Mesendoderm (in vitro differentiated cells): Measurements from ENCODE around the gene ISG20.

Experiments used
- DNase-seq: peaks from one replicate; pipeline ENCODE4 v3.0.0; 2013
- H2AK5ac ChIP-seq: 2 replicates; pipeline ENCODE4 v1.6.1; 2013; ENCODE audit warnings: low read length, inconsistent platforms
- H2BK120ac ChIP-seq: 2 replicates; pipeline ENCODE4 v1.6.1; 2013; ENCODE audit warnings: low read depth, mild to moderate bottlenecking, low read length, moderate library complexity, mixed read lengths
- H2BK15ac ChIP-seq: replicated peaks from 2 replicates; pipeline ENCODE4 v1.6.1; 2013; ENCODE audit warnings: low read depth, mild to moderate bottlenecking, moderate library complexity
- H2BK5ac ChIP-seq: 2 replicates; pipeline ENCODE4 v1.6.1; 2013; ENCODE audit warnings: low read length, inconsistent platforms
- H3K18ac ChIP-seq: 2 replicates; pipeline ENCODE4 v1.6.1; 2013; ENCODE audit warnings: mild to moderate bottlenecking, low read length, mixed read lengths
- H3K23ac ChIP-seq: one replicate; pipeline ENCODE4 v1.6.1; 2013; ENCODE audit warnings: low read length
- H3K27ac ChIP-seq: 2 replicates; pipeline ENCODE4 v1.5.1; 2013; ENCODE audit warnings: low read depth, mild to moderate bottlenecking, inconsistent platforms, low read length, moderate library complexity
- H3K27me3 ChIP-seq: 2 replicates; pipeline ENCODE4 v1.6.1; 2013; ENCODE audit warnings: low read length, control low read depth, mild to moderate bottlenecking, inconsistent platforms; ENCODE audit not compliant: insufficient read depth, poor library complexity
- H3K36me3 ChIP-seq: 2 replicates; pipeline ENCODE4 v1.6.1; 2013; ENCODE audit warnings: low read length, inconsistent platforms; ENCODE audit not compliant: control insufficient read depth, insufficient read depth
- H3K4ac ChIP-seq: one replicate; pipeline ENCODE4 v1.6.1; 2013; ENCODE audit warnings: low read depth, mild to moderate bottlenecking, low read length, moderate library complexity
- H3K4me1 ChIP-seq: 2 replicates; pipeline ENCODE4 v1.6.1; 2013; ENCODE audit warnings: low read depth, low read length, inconsistent platforms; ENCODE audit not compliant: control insufficient read depth
- H3K4me2 ChIP-seq: 2 replicates; pipeline ENCODE4 v1.6.1; 2013; ENCODE audit warnings: low read length
- H3K4me3 ChIP-seq: 2 replicates; pipeline ENCODE4 v1.5.1; 2013; ENCODE audit warnings: mild to moderate bottlenecking, low read length
- H3K56ac ChIP-seq: one replicate; pipeline ENCODE4 v1.6.1; 2013; ENCODE audit warnings: low read length
- H3K79me1 ChIP-seq: 2 replicates; pipeline ENCODE4 v1.6.1; 2013; ENCODE audit warnings: low read length, inconsistent platforms
- H3K79me2 ChIP-seq: 2 replicates; pipeline ENCODE4 v1.6.1; 2013; ENCODE audit warnings: mild to moderate bottlenecking, low read length; ENCODE audit not compliant: control insufficient read depth, insufficient read depth
- H3K9ac ChIP-seq: 2 replicates; pipeline ENCODE4 v1.6.1; 2013; ENCODE audit warnings: low read length, inconsistent platforms
- H4K5ac ChIP-seq: one replicate; pipeline ENCODE4 v1.6.1; 2013; ENCODE audit warnings: low read length
- H4K8ac ChIP-seq: one replicate; pipeline ENCODE4 v1.6.1; 2013; ENCODE audit warnings: low read depth, mild to moderate bottlenecking, control low read depth, low read length, moderate library complexity
- WGBS: extraction: QIAGEN DNeasy Blood & Tissue Kit; methylation state at CpG from one replicate; pipeline ENCODE4 v1.1.7; 2013; ENCODE audit warnings: low lambda C conversion rate, missing lambda C conversion rate; ENCODE audit not compliant: insufficient coverage; ENCODE audit errors: extremely low coverage; 5-methylcytosine and 5-hydroxymethylcytosine counted together
- small RNA-seq: library from polyadenylated mRNA; stranded (forward); fragments of <200 nt; extraction: miRNeasy Mini kit (QIAGEN cat#:217004); gene quantifications from one replicate; pipeline ENCODE3, GENCODE V24; 2013; ENCODE audit not compliant: insufficient read depth

Gene ISG20

GRCh38 chr15:88702983-88703382, 64.2 kb downstream of the ISG20 start:
- no CpG with 5 or more reads among the region's 5 CpGs for WGBS
- H3K56ac ChIP-seq, result no peak overlapping the region

GRCh38 chr15:88703533-88703932, 64.7 kb downstream of the ISG20 start:
- DNase-seq, result no peak
- H3K18ac ChIP-seq, result no peak overlapping the region
- H2BK5ac ChIP-seq, result no peak overlapping the region
- no peak overlapping the region for H2BK15ac ChIP-seq
- no peak overlapping the region for H4K5ac ChIP-seq
- no peak overlapping the region for H3K4me3 ChIP-seq
- WGBS, result no CpG with 5 or more reads among the region's 5 CpGs
- H3K23ac ChIP-seq, result no peak overlapping the region
- no peaks in the 10 kb centered on the region for H3K36me3 ChIP-seq
- H3K56ac ChIP-seq, result no peak overlapping the region
- H3K9ac ChIP-seq, result no peak overlapping the region
- H3K4me1 ChIP-seq, result no peaks in the 10 kb centered on the region
- H3K4ac ChIP-seq, result no peak overlapping the region
- no peaks in the 10 kb centered on the region for H3K79me2 ChIP-seq
- peaks cover 7% of the 10 kb centered on the region for H3K27me3 ChIP-seq
- no peak overlapping the region for H4K8ac ChIP-seq
- no peaks in the 10 kb centered on the region for H3K79me1 ChIP-seq
- no peak overlapping the region for H2BK120ac ChIP-seq
- H3K4me2 ChIP-seq, result no peak overlapping the region
- no peak overlapping the region for H2AK5ac ChIP-seq
- H3K27ac ChIP-seq, result no peak overlapping the region

More at GRCh38 chr15:88702983-88703382, 64.2 kb downstream of the ISG20 start:
- no peak overlapping the region for H3K9ac ChIP-seq
- no peak overlapping the region for H3K4me2 ChIP-seq
- no peaks in the 10 kb centered on the region for H3K79me2 ChIP-seq
- H3K4ac ChIP-seq, result no peak overlapping the region
- H4K8ac ChIP-seq, result no peak overlapping the region
- no peaks in the 10 kb centered on the region for H3K36me3 ChIP-seq
- H3K23ac ChIP-seq, result no peak overlapping the region
- H2BK5ac ChIP-seq, result no peak overlapping the region
- H3K79me1 ChIP-seq, result no peaks in the 10 kb centered on the region
- no peak for DNase-seq
- no peaks in the 10 kb centered on the region for H3K4me1 ChIP-seq
- no peak overlapping the region for H2BK120ac ChIP-seq
- H2AK5ac ChIP-seq, result no peak overlapping the region
- peaks cover 7% of the 10 kb centered on the region for H3K27me3 ChIP-seq
- H4K5ac ChIP-seq, result no peak overlapping the region
- H3K27ac ChIP-seq, result no peak overlapping the region
- no peak overlapping the region for H3K18ac ChIP-seq
- H2BK15ac ChIP-seq, result no peak overlapping the region
- H3K4me3 ChIP-seq, result no peak overlapping the region

GRCh38 chr15:88704791-88705768, 66.3 kb downstream of the ISG20 start:
- H3K27me3 ChIP-seq, result peaks cover 7% of the 10 kb centered on the region
- no peak overlapping the region for H4K8ac ChIP-seq
- H3K36me3 ChIP-seq, result no peaks in the 10 kb centered on the region
- H3K4ac ChIP-seq, result no peak overlapping the region
- H4K5ac ChIP-seq, result no peak overlapping the region
- peak; percentile 10 for DNase-seq
- H3K79me2 ChIP-seq, result no peaks in the 10 kb centered on the region
- no peak overlapping the region for H3K18ac ChIP-seq
- H2BK120ac ChIP-seq, result no peak overlapping the region
- H3K23ac ChIP-seq, result no peak overlapping the region
- H2BK15ac ChIP-seq, result no peak overlapping the region
- H3K4me2 ChIP-seq, result peak overlapping the region; percentile 36
- peak overlapping the region; percentile 51 for H3K56ac ChIP-seq
- 20% methylated on average over 1 of the region's 60 CpGs for WGBS
- no peaks in the 10 kb centered on the region for H3K4me1 ChIP-seq
- H3K27ac ChIP-seq, result no peak overlapping the region
- no peaks in the 10 kb centered on the region for H3K79me1 ChIP-seq
- H2AK5ac ChIP-seq, result no peak overlapping the region
- H2BK5ac ChIP-seq, result no peak overlapping the region
- no peak overlapping the region for H3K4me3 ChIP-seq
- H3K9ac ChIP-seq, result peak overlapping the region; percentile 47

- H2BK120ac ChIP-seq, result no peak overlapping the region
- H3K27me3 ChIP-seq, result peaks cover 7% of the 10 kb centered on the region
- no peak overlapping the region for H4K5ac ChIP-seq
Observed at GRCh38 chr15:88705769-88706165, 67.0 kb downstream of the ISG20 start.

More at GRCh38 chr15:88705769-88706165, 67.0 kb downstream of the ISG20 start:
- peak overlapping the region; percentile 36 for H3K4me2 ChIP-seq
- H3K79me1 ChIP-seq, result no peaks in the 10 kb centered on the region
- H3K4ac ChIP-seq, result no peak overlapping the region
- H4K8ac ChIP-seq, result no peak overlapping the region
- H2AK5ac ChIP-seq, result no peak overlapping the region
- no peak overlapping the region for H2BK15ac ChIP-seq
- no peaks in the 10 kb centered on the region for H3K4me1 ChIP-seq
- DNase-seq, result no peak
- no peak overlapping the region for H3K23ac ChIP-seq
- WGBS, result no CpG with 5 or more reads among the region's 11 CpGs
- no peaks in the 10 kb centered on the region for H3K79me2 ChIP-seq
- H3K27ac ChIP-seq, result no peak overlapping the region
- no peak overlapping the region for H2BK5ac ChIP-seq
- H3K56ac ChIP-seq, result no peak overlapping the region
- peak overlapping the region; percentile 47 for H3K9ac ChIP-seq
- H3K18ac ChIP-seq, result no peak overlapping the region
- H3K36me3 ChIP-seq, result no peaks in the 10 kb centered on the region
- H3K4me3 ChIP-seq, result no peak overlapping the region

Small RNAs within 50 kb of the gene (small RNA-seq; reads per million reads assigned to genes)
- gene MIR1179, result 2.9 reads per million, percentile 43 among the genes with 10 or more reads in this experiment
- 5.6 reads per million, percentile 73 among the genes with 10 or more reads in this experiment for gene MIR7-2
